SK-N-MC (cell line): ENCODE measurements around the gene FNDC8.

Experiments used
- EZH2 ChIP-seq: fragments of 200-600 bp; sonication (generic); IDR thresholded peaks from one replicate; pipeline ENCODE4 v1.6.1; 2017; ENCODE audit warnings: antibody characterized with exemption
- POLR2AphosphoS5 ChIP-seq: IDR thresholded peaks from 2 replicates; pipeline ENCODE4 v1.6.1; 2012; ENCODE audit warnings: mild to moderate bottlenecking, low read depth, low read length, borderline replicate concordance

- TF ChIP-seq EZH2 (no peak), POLR2AphosphoS5 (no peak)
Measured at GRCh38 chr17:35073183-35073790, 48.1 kb upstream of the FNDC8 start.
